SKM-1 (cell line): Measurements from ENCODE around the gene BICRAL.
A peak's percentile ranks its signal among the peaks of the same experiment; 100 is the strongest.
"Not testable (repeated sequence)": the region's sequence is repeated elsewhere in the genome, so short reads cannot be mapped to it uniquely, and the experiment has no call there.

ENCODE experiments used
- DNase-seq: peaks from one replicate; lab custom pipeline; 2025; ENCODE audit not compliant: unreplicated experiment; lab: John Stamatoyannopoulos, UW

BICRAL gene

DNA sequence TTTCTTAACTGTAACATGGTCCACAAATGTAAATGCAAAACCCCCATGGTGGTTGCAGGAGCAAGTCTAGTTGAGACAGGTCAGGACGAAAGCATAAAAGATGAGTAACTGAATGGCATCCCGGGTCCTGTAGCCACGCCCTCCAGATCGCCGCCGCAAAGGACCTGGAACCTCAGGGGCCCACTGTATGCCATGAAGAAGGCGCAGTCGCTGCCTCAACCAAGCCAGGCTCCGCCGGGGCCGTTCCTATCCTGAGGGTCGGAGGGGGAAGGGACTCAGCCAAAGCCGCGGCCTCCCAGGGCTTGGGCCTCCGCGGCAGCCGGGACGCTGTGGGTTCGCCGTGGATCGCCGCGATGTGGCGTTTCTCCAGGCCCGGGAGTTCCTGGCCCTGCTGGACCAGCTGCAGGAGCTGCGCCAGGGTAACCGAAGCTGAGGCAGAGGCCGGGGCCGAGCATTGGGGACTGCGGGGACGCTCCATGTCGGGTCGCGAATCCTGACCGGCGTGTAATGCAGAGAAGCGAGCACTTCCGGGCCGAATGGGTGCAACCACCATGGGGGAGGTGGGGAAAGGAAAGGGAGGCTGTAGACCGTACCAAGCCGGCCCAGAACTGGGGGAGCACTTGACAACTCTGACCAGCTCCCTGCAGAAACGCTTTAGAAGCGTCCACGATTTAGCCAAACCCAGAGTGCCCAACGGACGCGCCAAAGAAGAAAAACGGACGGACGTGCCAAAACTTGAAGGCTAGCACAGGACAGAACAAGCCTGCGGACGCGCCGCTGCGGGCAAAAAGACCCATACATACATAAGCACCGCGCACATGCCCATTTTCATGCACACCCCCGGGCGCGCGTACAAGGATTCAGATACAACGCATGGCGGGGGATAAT lies 108.7 kb downstream of the BICRAL start:
- DNase-seq: peak; percentile 82

DNA sequence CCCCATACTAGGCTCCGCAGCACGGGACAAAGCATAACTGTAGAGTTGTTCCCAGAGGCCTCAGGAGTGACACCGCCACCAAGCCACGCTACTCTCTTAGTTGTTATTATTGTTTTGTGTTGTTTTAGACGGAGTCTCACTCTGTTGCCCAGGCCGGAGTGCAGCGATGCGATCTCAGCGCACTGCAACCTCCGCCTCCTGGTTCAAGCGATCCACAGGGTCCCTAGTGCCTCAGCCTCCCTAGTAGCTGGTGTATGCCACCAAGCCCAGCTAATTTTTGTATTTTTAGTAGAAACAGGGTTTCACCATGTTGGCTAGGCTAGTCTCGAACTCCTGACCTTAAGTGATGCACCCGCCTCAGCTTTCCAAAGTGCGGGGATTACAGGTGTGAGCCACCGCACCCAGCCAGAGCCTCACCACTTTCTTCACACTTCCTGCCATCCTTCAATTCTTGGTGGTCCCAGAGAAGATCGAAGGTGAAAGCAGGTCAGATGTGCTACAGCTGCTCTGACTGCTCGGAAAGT lies 109.4 kb downstream of the BICRAL start:
- DNase-seq: no peak

DNA sequence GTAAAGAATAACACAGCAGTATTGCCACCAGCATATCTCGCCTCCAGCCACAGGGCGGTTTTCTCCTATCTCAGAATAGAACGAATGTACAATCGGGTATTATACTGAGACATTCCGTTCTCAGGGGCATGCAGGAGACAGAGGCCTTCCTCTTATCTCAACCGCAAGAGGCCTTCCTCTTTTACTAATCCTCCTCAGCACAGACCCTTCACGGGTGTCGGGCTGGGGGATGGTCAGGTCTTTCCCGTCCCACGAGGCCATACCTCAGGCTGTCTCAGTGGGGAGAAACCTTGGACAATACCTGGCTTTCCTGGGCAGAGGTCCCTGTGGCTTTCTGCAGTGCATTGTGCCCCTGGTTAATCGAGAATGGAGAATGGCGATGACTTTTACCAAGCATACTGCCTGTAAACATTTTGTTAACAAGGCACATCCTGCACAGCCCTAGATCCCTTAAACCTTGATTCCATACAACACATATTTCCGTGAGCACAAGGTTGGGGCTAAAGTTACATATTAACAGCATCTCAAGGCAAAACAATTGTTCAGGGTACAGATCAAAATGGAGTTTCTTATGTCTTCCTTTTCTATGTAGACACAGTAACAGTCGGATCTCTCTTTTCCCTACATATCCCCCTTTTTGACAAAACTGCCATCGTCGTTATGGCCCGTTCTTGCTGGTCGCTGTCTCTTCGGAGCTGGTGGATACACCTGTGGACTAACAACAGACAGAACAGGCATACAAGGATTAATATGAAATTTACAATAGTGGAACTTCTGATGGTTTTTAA lies 112.4 kb downstream of the BICRAL start:
- DNase-seq: peak; percentile 33

DNA sequence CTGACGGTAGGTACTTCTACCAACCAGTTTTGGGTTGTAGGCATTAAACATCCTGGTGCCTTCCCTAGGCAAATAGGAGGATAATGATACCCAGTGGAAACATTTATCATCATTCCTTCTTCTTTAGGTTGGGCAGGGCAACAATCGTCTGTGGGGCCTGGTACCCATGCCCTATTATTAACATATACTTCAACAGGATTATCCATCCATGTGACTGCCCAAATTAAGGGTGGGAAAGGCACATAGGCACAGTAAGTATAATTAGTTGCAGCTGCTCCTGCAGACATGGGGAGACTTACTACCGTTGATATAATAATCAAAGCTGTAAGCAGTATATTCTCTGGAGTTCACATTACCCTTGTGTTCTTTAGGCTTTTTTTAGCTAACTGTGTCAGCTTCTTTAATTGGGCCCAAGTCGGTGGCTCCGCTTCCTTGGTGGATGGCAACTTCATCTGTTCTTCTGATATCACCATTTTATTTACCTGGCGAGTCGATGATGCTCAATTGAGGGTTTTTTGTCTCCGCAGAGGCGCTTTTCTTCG lies 114.4 kb downstream of the BICRAL start:
- DNase-seq: no peak

DNA sequence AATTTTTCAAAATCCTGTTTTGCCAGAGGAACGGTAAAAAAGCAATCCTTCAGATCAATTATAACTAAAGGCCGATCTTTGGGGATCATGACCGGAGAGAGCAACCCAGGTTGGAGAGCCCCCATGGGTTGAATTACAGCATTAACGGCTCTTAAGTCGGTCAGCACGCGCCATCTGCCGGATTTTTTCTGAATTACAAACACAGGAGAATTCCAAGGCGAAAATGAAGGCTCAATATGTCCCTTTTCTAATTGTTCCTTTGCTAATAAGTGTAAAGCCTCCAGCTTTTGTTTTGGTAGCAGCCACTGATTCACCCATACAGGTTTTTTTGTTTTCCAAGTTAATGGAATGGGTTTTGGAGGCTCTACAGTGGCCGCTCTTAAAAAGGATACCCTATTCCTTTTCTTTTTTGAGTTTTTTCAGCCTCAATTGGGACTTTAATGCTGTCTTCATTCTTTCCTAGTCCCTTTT lies 117.1 kb downstream of the BICRAL start:
- peak; percentile 40 for DNase-seq

DNA sequence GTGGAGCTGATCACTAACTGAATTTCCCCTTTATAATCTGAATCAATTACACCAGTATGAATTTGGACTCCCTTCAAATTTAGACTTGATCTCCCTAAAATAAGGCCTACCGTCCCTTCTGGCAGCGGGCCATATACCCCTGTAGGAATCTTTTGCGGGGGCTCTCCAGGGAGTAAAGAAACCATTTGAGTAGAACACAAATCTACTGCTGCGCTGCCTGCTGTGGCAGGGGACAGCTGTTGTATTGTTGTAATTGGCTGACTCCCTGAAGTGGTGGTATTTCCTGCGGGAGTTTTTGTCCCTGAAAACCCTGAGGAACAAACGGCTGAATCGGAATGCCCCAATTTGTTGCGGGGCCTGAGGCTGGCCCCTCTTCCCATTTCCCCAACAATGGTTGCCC lies 118.0 kb downstream of the BICRAL start:
- DNase-seq: no peak

DNA sequence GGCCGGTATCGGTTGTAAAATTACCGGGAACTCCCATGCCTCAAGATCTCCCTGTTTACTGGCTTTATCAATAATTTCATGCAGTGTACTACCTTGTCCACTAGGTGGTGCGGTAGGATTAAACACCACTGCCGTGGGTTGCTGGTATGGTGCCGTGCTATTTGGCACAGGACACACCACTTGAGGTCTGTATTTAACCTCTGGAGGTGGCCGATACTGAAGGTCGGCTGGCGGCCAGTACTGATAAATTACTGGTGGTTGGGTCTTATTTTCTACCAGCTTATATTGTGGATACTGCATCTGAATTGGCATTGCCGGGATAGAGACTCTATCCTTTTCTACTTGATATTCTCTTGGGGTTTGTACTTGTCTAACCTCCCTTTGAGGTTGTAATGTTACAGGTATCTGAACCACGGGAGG lies 119.7 kb downstream of the BICRAL start:
- peak; percentile 16 for DNase-seq

DNA sequence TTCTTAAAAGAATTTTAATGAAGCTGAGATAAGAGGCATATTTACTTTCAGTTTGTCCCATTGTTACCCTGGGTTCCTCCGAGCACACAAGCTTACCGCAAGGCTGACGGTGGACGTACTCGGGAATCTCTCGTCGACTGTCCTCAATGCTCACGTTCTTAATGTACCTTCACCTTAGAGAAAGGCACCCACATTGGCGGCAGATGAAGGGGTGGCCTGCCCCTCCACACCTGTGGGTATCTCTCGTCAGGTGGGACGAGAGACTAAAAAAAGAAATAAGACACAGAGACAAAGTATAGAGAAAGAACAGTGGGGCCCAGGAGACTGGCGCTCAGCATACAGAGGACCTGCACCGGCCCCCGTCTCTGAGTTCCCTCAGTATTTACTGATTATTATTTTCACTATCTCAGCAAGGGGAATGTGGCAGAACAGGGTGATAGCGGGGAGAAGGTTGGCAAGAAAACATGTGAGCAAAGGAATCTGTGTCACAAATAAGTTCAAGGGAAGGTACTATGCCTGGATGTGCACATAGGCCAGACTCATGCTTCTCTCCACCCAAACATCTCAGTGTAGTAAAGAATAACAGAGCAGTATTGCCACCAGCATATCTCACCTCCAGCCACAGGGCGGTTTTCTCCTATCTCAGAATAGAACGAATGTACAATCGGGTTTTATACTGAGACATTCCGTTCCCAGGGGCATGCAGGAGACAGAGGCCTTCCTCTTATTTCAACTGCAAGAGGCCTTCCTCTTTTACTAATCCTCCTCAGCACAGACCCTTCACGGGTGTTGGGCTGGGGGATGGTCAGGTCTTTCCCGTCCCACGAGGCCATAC lies 120.8 kb downstream of the BICRAL start:
- DNase-seq: not testable (repeated sequence)

DNA sequence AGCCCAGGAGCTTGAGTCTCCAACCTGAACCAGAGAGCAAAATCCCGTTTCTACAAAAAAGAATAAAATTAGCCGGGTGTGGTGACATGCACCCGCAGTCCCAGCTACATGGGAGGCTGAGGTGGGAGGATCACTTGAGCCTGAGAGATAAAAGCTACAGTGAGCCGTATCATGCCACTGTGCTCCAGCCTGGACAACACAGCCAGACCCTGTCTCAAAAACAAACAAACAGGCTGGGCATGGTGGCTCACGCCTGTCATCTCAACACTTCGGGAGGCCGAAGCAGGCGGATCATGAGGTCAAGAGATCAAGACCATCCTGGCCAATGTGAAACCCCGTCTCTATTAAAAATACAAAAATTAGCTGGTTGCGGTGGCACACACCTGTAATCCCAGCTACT lies 122.6 kb downstream of the BICRAL start:
- DNase-seq: no peak

DNA sequence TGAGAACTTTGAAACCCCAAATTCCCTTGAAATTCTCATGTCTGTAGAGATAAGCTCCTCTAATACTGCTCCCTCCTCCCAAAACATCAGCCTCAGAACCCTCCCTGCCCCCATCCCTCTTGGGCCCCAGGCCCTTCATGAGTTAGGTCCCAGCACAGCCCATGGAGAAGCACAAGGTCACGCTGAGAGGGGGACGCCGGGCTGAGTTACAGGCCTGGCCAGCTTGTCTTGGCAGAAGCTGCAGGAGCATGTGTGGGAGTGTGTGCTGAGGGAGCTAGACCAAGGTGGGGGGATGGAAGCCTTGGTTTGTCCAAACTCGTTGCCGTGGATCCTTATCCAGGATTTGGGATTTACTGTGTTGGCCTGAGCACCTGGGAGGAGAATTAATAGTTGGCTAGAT lies 125.5 kb downstream of the BICRAL start:
- DNase-seq: no peak

DNA sequence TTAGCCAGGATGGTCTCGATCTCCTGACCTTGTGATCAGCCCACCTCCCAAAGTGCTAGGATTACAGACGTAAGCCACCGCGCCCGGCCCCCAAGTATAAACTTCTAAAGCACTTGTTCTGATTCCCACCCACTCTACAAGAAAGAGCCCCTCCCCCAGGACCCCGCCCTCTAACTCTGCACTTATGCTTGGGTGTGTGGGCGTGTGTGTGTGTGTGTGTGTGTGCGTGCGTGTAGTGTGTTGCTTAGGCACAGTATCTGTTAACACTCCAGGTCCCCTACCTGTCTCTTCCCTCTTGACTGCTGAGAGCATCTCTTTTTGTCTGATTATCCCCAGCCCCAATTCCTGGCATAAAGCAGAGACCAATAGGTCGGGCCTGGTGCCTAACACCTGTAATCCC lies 128.0 kb downstream of the BICRAL start:
- no peak for DNase-seq

DNA sequence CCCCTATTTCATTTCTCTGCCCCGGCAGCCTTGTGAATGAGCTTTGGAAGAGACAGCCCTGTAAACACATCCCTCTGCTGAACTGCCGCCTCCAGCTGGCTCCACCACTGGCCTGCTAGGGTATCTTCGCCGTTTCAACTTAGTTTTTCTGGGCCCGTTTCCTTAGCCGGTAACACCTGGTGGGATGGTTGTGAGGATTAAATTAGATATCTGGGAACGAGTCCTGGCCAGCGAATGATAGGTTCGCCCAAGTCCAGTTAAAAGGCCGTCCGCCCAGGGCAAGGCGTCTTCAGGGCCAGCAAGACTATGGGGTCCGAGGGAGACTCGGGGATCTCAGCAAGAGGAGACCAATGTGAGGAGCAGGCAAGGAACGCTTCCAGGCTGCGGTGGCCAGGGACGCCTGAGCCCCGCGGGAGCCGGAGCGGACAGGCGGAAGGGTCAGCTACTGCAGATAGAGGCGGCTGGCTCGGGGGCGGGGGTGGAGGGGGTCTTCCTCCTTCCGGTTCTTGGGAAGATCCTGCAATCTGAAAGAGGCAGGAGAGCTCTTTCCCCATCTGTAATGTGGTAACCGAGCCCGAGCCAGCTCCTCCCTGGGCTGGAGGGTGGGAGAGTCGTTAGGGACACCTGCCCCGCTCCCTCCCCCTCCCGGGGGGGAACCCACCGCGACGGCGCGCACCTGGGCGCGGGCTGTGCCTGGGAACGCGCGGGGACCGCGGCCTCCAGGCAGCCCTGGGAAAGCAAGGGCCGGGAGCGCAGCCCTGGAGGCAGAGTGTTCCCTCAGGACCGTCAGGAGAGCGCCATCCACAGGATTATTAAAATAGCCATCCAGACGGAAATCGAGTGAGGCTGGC lies 129.5 kb downstream of the BICRAL start:
- DNase-seq: no peak

DNA sequence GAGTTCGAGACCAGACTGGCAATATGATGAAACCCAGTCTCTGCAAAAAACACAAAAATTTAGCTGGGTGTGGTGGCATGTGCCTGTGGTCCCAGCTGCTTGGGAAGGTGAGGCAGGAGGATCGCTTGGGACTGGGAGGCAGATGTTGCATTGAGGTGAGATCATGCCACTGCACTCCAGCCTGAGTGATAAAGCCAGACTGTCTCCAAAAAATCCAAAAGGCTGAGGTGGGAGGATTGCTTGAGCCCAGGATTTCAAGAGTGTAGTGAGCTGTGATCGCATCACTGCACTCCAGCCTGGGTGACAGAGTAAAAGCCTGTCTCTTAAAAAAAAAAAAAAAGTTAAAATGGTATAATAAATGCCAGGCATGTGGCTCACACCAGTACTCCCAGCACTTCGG lies 132.7 kb downstream of the BICRAL start:
- no peak for DNase-seq

DNA sequence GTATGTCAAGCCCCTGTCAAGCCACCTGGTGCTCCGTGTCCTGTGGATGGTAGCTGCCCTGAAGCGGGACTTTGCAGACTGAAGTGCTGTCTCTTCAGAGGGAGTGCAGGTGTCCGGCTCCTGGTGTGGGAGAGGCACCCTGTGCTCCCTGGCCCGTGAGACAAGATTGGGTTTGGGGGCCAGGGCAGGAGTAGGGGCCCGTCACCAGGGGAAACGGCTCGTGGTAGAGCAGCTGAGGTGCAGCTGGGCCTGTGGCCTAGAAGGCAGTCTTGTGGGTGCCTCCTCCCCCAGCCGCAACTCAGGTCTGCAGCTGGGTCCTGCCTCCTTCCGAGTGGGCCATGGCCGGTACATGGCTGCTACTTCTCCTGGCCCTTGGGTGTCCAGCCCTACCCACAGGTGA lies 133.9 kb downstream of the BICRAL start, which contains the start of gene PTCRA:
PTCRA (plus strand) TSS at position 322 of the 400 bp plus-strand sequence; CDS start at position 339, 17 bp downstream.
- DNase-seq: no peak

DNA sequence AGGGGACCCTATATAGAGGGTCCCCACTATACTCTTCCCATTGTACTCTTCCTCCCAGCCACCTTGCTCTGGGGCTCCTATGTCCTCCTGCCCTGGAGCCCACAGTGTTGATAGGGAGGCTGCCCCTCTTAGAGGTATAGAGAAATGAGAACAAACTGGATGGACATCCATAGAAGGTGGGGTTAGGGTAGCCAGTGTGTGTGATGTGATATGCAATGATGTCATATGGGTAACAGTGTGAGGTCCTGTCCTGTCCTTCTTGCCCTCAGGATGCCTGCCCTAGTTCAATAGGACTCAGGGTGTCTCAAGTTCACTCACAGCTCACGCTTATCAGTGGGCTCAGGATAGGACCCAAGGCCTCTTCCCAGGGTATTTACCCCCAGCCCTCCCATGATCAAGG lies 134.4 kb downstream of the BICRAL start:
- no peak for DNase-seq
